VCaP (cell line): ENCODE results near the gene JCAD.
"Not testable (repeated sequence)": the region's sequence is repeated elsewhere in the genome, so short reads cannot be mapped to it uniquely, and the experiment has no call there.

Experiments used
- H3K27ac ChIP-seq: fragments of 450-650 bp; 2 replicates; pipeline ENCODE4 v1.5.1; 2017
- TF ChIP-seq, protein P1 (sequence below): fragments of 450-650 bp; conservative IDR thresholded peaks from 2 replicates; pipeline ENCODE4 v1.5.1; 2017; ENCODE audit warnings: mild to moderate bottlenecking, moderate library complexity

The JCAD gene

DNA sequence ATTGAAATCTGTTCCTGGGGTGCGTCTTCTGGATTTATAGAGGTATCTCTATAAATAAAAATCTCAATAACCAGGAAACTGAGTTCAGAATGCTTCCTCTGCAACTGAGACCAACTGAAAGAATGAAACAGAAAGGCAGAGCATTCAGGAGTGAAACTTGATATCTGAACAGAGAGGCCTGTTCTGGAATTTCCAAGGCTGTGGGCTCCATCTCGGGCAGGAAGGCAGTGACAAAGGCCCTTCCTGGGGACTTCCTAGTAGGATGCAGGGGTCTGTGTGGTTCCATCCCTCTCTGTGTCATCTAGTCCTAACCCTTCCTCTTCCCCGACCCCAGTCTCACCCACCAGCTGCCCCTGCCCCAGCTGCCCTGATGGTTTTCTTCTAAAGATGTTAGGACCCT, 52.0 kb downstream of the JCAD start:
- TF ChIP-seq, protein P1, sequence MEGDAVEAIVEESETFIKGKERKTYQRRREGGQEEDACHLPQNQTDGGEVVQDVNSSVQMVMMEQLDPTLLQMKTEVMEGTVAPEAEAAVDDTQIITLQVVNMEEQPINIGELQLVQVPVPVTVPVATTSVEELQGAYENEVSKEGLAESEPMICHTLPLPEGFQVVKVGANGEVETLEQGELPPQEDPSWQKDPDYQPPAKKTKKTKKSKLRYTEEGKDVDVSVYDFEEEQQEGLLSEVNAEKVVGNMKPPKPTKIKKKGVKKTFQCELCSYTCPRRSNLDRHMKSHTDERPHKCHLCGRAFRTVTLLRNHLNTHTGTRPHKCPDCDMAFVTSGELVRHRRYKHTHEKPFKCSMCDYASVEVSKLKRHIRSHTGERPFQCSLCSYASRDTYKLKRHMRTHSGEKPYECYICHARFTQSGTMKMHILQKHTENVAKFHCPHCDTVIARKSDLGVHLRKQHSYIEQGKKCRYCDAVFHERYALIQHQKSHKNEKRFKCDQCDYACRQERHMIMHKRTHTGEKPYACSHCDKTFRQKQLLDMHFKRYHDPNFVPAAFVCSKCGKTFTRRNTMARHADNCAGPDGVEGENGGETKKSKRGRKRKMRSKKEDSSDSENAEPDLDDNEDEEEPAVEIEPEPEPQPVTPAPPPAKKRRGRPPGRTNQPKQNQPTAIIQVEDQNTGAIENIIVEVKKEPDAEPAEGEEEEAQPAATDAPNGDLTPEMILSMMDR = no peak
- H3K27ac ChIP-seq = no peak overlapping the region

GRCh38 chr10:30006410-30006809, 53.0 kb downstream of the JCAD start:
- no peak overlapping the region for H3K27ac ChIP-seq

DNA sequence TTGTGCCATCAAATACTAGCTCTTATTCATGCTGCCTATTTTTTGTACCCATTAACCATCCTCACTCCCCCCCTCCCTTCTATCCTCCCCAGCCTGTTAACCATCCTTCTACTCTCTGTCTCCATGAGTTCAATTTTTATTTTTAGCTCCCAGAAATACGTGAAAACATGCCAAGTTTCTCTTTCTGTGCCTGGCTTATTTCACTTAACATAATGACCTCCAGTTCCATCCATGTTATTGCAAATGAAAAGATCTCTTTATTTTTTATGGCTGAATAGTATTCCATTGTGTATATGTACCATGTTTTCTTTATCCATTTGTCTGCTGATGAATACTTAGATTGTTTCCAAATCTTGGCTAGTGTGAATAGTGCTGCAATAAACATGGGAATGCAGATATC, 54.3 kb downstream of the JCAD start:
- H3K27ac ChIP-seq = not testable (repeated sequence)

More at GRCh38 chr10:30006410-30006809, 53.0 kb downstream of the JCAD start:
- TF ChIP-seq, protein P1 = no peak

DNA sequence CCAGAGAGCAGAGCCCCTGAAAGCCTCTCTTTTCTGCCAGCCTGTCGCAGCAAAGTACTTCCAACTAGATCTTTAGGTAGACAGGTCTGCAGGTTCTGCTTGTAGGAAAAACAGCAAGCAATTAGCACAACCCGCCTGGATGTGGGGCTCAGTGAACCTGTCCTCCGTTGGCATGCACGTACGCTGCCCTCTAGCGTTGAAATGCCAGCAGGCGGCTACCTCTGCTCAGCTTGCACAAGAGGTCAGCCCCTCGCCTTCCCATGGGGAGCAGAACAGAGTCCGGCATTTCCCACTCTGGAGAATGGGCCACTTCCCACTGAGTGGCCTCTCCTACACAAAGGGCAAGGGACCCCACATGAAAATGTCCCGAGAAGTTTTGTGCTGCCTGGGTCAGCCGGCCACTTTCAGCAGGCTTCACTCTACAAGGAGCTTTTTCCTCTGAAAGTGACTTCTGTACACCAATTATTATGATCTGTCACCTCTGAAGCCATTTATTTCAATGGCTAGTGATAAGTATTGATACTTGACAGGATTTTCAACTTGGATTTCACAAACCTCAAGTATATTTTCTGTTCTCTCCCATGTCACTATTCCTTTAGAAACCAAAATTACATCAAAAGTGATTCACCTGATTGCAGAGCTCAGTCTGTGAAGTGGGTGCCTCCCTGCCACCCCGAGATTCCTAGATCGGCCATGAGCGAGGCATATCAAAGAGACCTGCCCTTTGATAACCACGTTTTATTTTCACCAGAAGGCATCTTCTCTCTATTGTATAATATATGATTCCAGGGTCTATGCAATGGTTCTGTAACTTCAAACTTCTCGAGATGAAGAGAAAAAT, 56.7 kb downstream of the JCAD start:
- H3K27ac ChIP-seq = no peak overlapping the region

GRCh38 chr10:30000802-30001571, 58.4 kb downstream of the JCAD start:
- TF ChIP-seq, protein P1 = no peak
- peak overlapping the region; percentile 29; the same call in 1 of the 2 replicates for H3K27ac ChIP-seq

More for the DNA sequence above, 56.7 kb downstream of the JCAD start:
- TF ChIP-seq, protein P1 = peak; percentile 68

DNA sequence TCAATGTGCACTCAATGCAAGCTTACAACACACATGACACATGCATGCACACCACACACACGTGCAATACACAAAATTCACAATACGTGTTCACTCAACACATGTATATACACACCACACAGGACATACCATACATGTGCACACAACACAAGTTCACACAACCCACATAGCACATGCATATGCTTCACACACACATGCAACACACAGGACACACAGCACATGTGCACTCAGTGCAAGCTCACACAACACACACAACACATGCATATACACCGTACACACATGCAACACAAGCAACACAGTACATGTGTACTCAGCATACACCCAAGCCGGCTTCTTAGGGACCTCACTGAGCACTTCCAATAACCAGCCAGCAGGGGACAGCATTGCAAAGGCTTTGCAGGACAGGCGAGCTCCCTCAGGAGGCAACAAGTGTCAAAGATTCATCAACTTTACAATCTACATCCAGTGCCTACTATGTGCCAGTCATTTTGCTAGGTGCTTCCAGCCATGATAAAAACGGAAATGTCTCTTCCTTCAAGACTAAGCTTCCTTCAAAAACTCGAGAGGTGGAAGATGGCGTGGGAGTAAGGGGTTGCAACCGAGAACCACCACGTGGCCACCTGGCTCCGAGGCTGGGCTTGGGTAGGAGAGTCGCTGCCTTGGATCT, 61.1 kb downstream of the JCAD start:
- H3K27ac ChIP-seq = no peak overlapping the region
- TF ChIP-seq, protein P1 = peak; percentile 98

GRCh38 chr10:29994811-29995210, 64.6 kb downstream of the JCAD start:
- TF ChIP-seq, protein P1 = no peak
- no peak overlapping the region for H3K27ac ChIP-seq
